Glomerular visceral epithelial cell (primary cell): Measurements from ENCODE around the gene PCMTD2.

ENCODE experiments used
- DNase-seq: peaks from one replicate; pipeline ENCODE4 v3.0.0-alpha.2; 2016; ENCODE audit errors: extremely low spot score

The PCMTD2 gene

DNA sequence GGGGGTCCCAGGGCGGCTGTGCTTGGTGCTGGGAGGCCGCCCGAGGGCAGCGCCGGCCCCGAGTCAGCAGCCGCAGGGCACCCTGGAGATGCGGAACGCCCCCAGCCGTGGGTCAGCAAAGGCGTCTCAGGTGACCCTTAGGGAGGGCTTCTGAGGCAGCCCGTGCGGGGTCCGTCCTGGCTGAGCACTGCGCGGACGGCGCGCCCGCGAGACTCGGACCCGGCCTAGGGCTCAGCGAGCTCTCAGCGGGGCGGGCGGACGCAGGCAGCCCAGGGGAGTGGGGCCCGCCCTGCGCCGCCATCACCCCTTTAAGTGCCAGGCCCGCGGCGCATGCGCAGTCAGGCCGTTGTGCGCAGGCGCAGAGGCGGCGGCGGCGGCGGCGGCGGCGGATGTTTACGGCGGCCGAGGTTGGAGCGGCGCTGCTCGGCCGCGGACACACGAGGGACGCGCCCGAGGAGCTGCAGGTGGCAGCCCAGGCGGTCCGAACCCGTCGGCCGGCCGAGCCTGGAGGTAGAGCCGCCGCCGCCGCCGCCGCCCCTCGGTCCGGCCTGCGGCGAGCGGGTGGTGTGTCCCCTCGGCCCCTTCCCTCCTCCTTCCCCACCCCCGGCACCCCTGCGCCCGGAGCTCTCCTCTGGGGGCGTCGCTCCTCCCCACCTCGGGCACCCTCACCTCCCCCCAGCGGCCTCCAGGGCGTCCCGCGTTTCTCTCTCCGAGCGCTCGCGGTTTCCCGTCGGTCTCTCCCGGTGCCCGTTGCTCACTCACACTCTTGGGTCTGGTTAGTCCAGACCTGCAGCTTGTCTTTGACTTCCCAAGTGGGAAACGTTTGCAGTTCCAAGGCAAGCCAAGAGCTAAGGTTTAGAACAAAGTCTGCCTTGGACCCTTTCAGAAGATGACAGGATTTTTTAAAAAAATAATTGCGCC is at the start of gene PCMTD2:
TSS of gene PCMTD2 (plus strand) at position 388 of the 921 bp plus-strand sequence. CDS start 4,218 bp downstream, outside the sequence.
- peak; percentile 94 for DNase-seq

DNA sequence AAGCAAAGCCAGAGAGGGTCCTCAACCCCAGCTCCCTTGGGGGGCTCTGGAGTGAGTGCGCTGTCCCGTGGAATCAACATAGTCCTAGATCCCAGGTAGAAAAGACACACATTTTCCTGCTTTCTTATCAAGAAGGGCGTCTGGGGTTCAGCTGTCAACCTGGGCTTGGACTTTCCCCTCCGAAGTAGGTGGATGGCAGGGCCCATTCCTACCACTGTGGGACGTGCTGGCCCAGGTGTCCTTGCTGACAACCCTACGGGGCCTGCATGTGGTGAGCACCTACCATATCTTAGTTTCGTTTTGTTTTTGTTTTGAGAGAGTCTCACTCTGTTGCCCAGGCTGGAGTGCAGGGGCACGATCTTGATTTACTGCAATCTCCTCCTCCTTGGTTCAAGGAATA is 48.9 kb upstream of the PCMTD2 start:
- DNase-seq: no peak

DNA sequence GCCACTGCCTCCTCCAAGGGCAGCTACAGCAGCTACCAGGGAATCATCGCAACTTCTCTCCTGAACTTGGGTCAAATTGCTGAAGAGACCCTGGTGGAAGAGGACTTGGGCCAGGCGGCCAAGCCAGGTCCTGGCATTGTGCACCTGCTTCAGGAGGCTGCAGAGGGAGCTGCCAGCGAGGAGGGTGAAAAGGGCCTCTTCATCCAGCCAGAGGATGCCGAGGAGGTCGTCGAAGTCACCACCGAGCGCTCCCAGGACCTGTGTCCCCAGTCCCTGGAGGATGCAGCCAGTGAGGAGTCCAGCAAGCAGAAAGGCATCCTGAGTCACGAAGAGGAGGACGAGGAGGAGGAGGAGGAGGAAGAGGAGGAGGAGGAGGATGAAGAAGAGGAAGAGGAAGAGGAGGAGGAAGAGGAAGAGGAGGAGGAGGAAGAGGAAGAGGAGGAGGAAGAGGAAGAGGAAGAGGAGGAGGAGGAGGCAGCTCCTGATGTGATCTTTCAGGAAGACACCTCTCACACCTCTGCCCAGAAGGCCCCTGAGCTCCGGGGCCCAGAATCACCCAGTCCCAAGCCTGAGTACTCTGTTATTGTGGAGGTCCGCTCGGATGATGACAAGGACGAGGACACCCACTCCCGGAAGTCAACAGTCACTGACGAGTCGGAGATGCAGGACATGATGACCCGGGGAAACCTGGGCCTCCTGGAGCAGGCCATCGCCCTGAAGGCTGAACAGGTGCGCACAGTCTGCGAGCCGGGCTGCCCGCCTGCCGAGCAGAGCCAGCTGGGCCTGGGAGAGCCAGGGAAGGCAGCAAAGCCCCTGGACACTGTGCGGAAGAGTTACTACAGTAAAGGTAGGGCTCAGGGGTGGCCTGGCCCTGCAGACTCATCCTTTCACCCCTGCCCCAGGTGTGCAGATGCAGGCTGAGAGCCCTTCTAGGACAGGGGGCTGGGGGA is 47.6 kb upstream of the PCMTD2 start:
- no peak for DNase-seq

DNA sequence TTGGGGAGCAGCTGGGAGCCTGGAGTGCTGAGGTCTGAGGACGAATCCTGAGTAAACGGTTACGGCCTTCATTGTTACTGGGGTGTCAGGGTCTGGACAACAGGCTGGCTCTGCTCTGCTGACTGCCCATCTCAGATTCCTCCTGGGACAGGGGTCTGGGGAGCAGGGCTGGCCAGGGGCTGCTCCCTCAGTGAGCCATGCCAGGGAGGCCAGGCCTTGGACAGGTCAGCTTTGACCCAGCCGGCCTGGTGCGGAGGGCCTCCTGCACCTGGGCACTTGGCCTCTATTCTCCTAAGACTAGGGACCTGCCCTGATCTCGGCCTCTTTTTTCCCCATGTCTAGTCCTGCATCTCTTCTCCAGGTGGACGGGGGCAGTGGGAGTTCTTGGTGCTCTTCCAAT is 46.4 kb upstream of the PCMTD2 start:
- no peak for DNase-seq

DNA sequence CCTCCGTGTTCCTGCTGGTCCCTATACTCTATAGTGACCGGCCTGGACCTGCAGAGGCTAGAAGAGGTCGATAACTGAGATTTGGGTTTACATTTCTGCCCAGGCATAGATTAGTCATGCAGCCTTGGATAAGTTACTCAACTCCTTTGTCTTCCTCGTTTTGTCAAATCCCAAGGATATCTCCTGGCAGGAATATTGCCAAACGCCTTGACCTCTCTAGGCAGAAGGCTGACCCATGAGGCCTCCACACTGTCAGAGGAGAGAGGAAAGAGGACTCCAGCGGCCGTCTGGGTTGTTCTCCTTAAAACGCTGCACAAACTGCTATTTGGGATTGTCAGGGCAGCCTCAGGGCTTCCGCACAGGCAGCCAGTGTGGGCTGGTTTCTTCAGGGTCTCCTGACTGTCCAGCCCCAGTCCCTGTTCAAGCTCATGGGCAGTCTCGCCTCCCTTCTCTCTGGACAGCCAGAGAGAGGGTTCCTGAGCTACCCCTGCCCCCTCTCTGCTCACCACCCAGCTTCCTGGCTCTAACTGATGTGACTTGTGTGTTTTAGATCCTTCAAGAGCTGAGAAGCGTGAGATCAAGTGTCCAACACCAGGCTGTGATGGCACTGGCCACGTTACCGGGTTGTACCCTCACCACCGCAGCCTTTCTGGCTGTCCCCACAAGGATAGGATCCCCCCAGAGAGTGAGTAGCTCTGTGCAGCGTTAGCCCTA is 44.7 kb upstream of the PCMTD2 start:
- no peak for DNase-seq

GRCh38 chr20:64211874-64212658 is 43.5 kb upstream of the PCMTD2 start:
- DNase-seq: no peak

DNA sequence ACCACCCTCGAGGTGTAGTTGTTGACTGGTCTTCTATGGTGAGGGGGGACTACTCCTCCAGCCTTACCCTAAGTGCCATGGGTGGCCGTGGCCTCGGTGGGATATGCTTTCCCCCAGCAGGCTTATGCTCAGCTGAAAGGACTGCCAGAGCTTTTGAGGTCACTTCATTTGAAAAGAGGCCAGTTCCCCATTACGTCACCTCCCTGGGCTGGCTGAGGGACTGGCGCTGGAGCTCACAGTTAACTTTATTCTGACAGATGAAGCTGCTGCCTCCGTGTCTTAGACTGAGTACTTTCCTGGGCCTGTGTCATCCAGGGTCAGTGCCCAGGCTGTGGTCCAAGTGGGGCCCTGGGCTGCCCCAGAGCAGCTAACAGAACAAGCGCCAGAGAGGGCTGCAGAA is 42.8 kb upstream of the PCMTD2 start:
- peak; percentile 29 for DNase-seq

GRCh38 chr20:64214113-64214512 is 41.4 kb upstream of the PCMTD2 start:
- no peak for DNase-seq

GRCh38 chr20:64214952-64215351 is 40.6 kb upstream of the PCMTD2 start:
- DNase-seq: no peak

DNA sequence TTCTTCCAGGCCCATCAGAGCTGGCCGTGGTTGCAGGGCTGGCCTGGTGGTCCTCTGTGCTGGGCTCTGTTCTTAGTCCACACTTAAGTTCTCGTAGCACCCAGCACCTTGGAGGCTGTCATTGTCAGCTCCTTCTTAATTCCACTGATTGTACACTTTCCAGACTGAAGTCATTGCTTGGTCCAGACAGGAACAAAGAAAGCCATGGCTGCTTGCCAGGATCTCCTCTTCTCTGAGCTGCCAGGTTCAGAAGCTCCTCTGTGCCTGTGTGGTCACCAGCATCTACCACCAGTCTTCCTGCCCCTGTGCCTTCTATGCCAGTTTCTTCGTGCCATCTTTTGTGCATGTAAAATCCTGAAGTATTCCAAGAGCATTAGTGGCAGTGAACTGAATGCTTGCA is 39.5 kb upstream of the PCMTD2 start:
- DNase-seq: peak; percentile 8

- DNase-seq: no peak
Observed at GRCh38 chr20:64216910-64217309, 38.6 kb upstream of the PCMTD2 start.

DNA sequence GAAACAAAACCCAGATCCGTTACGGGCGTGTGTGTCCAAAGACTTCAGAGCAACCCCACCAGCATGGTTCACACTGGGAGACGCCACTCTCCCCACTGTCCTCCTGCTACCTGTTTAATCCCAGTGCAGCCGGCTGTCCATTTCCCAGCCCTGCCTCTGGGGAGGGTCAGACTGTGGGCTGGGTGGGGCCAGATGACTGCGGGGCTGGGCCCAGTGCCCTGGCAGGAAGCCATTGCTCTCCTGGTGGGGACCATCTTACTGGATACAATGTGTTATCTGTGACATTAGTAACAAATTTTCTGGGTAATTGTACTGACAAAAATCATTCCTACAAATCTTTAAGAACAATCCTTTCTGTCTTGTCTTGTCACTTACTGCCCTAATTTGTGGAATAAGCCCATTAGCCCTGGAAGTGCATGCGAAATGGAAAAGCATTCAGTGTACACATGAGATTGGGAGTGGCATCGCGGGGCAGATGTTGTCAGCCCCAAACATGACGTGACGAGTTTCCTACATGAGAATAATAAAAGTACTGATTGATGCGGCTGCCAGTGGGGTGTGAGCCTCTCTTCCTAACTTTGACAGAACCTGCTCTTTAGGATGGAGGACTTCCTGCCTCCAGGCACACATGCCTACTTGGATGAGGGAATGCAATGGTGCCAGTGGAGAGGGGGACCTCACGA is 37.9 kb upstream of the PCMTD2 start:
- DNase-seq: no peak

DNA sequence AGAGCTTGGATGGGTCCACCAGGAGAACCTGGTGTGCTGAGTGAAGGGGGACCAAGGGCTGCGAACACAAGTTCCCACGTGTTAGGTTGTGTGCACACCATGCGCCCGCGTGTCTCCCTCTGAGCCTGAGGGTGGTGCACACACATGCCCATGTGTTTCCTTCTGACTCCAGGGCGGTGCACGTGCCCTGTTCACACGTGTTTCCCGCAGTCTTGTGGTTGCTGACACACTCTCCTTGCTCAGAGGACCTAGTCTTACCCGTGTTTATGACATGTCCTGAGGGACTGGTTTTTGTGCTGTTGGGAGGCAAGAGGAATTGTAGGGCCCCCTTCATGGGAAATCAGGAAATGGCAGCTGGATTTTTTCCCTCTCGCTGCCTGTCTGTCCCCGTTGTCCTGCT is 36.3 kb upstream of the PCMTD2 start:
- DNase-seq: no peak

DNA sequence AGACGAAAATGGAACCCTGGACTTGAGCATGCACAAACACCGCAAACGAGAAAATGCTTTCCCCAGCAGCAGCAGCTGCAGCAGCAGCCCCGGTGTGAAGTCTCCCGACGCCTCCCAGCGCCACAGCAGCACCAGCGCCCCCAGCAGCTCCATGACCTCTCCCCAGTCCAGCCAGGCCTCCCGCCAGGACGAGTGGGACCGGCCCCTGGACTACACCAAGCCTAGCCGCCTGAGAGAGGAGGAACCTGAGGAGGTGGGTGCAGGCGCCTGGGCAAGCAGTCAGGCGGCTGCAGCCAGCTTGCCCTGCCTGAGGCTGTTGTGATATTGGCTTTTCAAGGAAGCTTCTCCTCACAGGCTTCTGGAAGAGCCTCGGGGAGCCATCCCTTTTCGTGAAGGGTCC is 35.8 kb upstream of the PCMTD2 start:
- no peak for DNase-seq

- no peak for DNase-seq
Observed at GRCh38 chr20:64220420-64220819, 35.1 kb upstream of the PCMTD2 start.

DNA sequence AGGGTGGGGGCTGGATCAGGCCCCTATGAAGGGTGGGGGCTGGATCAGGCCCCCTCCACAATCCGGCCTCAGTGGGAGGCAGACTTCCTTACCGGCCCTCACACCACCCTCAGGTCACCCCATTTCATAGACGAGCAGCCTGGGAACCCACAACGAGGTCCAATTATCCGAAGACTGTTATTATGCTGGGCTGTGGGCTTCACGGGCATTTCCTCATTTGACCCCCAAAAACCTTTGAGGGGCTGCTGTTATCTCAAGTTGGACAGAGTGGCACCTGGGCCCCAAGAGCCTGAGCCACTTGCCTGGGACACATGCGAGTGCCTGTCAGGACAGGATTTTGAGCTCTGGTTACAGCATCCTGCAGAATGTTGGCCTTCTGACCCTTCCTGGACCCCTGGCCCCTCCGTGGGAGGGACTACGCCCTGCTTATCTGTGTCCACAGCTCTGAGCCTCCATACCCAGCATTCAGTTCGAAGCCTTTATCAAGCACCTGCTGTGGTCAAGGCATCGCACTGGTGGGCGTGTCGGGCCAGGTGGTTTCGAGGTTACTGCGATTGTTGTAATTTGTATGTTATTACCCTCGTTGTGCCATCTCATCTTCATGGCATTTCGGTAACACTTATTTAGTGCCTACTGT is 34.5 kb upstream of the PCMTD2 start:
- no peak for DNase-seq

DNA sequence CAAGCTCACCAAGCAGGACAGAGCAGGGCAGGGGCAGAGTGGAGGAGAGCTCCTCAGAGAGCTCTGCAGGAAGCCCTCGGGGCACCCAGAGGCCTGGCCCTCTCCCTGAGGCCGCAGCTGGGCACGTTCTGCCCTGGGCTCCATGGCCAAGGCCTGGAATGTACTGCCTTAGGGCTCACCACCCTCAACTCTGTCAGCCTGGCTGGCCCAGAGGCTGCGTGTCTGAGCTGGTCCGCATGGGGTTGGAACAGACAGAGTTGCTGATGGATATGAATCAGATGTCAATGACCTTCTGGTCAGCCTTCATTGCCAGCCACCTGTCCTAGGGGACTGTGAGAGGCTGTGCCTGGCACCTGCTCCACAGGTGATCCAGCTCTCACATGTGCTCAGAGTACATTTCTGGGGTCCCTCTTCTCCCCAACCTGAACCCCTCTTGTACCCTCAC is 33.2 kb upstream of the PCMTD2 start:
- peak; percentile 25 for DNase-seq

- DNase-seq: no peak
Observed at GRCh38 chr20:64222851-64223525, 32.6 kb upstream of the PCMTD2 start.

DNA sequence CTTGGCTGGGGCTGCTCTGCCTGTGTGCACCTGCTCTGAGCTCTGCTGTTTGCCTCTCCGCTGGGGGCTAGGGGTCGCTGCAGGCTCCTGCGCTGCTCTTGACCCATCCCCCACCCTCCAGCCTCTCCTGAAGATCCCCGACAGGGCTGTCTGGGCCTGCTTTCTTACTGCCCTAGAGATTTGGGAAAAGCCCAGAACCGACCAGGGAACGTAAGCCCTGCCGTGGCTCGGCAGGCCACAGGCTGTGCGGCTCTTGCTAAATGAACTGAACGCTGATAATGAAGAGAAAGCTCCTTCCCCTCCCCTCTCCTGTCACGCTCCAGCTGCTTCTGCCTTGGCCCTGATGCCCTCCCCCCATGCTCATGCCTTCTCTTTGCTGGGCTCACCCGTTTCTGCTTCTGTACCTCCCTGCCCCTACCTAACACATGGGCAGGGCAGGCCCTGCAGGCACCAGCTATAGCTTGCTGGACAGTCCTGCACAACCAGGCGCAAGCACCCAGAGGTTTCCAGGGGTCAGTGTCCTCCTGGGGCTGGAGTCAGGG is 32.0 kb upstream of the PCMTD2 start:
- DNase-seq: peak; percentile 79
